ENCODE measurements around the gene FOXE1.
A peak's percentile ranks its signal among the peaks of the same experiment; 100 is the strongest.

DNA sequence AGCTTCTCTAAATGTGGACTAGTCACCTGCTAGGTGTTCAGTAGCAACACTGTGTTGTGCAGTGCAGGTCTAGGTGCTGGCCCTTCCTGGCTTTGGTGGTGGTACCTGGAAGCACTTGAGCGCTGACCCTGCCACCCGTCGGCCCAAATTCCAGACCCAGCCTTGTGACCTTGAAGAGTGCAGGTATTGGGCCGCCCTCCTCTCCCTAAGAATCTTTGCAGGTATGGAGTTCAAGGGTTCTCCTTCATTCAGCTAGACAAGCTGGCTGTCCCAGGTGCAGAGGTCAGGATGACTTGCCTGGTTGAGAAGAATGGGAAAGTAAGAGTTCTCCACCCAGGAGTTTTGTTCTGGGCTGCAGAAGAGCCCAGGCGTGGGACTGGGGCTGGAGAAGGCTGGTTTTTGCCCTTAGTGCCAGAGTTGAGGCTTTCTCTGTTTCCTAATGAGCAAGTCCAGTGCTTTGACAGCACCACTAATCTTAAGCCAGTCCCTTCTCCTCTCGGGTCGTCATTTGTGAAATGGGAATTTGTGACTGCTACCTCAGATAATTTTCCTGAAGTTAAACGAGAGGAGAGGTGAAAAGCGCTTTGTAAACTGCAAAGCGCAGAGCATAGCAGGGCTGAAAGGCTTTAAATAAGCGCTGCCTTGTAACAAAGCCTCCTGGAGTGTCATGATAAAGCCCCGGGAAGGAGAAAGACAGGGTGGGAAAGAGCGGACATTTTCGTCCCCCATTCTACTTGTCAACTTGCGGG is 4.0 kb downstream of the FOXE1 start:
- TF ChIP-seq, protein P1, sequence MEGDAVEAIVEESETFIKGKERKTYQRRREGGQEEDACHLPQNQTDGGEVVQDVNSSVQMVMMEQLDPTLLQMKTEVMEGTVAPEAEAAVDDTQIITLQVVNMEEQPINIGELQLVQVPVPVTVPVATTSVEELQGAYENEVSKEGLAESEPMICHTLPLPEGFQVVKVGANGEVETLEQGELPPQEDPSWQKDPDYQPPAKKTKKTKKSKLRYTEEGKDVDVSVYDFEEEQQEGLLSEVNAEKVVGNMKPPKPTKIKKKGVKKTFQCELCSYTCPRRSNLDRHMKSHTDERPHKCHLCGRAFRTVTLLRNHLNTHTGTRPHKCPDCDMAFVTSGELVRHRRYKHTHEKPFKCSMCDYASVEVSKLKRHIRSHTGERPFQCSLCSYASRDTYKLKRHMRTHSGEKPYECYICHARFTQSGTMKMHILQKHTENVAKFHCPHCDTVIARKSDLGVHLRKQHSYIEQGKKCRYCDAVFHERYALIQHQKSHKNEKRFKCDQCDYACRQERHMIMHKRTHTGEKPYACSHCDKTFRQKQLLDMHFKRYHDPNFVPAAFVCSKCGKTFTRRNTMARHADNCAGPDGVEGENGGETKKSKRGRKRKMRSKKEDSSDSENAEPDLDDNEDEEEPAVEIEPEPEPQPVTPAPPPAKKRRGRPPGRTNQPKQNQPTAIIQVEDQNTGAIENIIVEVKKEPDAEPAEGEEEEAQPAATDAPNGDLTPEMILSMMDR (conservative IDR thresholded peaks at IDR 0.05; ENCODE audit: low read depth in 2 of 2), result no peak
- TF ChIP-seq, protein P2, sequence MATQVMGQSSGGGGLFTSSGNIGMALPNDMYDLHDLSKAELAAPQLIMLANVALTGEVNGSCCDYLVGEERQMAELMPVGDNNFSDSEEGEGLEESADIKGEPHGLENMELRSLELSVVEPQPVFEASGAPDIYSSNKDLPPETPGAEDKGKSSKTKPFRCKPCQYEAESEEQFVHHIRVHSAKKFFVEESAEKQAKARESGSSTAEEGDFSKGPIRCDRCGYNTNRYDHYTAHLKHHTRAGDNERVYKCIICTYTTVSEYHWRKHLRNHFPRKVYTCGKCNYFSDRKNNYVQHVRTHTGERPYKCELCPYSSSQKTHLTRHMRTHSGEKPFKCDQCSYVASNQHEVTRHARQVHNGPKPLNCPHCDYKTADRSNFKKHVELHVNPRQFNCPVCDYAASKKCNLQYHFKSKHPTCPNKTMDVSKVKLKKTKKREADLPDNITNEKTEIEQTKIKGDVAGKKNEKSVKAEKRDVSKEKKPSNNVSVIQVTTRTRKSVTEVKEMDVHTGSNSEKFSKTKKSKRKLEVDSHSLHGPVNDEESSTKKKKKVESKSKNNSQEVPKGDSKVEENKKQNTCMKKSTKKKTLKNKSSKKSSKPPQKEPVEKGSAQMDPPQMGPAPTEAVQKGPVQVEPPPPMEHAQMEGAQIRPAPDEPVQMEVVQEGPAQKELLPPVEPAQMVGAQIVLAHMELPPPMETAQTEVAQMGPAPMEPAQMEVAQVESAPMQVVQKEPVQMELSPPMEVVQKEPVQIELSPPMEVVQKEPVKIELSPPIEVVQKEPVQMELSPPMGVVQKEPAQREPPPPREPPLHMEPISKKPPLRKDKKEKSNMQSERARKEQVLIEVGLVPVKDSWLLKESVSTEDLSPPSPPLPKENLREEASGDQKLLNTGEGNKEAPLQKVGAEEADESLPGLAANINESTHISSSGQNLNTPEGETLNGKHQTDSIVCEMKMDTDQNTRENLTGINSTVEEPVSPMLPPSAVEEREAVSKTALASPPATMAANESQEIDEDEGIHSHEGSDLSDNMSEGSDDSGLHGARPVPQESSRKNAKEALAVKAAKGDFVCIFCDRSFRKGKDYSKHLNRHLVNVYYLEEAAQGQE (IDR thresholded peaks at IDR 0.05; ENCODE audit: unreplicated experiment), result no peak
- TF ChIP-seq POLR2AphosphoS5 (IDR thresholded peaks at IDR 0.05; ENCODE audit: low read depth), result no peak
- TF ChIP-seq EZH2phosphoT487 (IDR thresholded peaks at IDR 0.05; ENCODE audit: unreplicated experiment), result peak; percentile 19
- peak; percentile 91 for TF ChIP-seq EZH2 (IDR thresholded peaks at IDR 0.05; ENCODE audit: low read depth, unreplicated experiment)
- TF ChIP-seq, protein P3, sequence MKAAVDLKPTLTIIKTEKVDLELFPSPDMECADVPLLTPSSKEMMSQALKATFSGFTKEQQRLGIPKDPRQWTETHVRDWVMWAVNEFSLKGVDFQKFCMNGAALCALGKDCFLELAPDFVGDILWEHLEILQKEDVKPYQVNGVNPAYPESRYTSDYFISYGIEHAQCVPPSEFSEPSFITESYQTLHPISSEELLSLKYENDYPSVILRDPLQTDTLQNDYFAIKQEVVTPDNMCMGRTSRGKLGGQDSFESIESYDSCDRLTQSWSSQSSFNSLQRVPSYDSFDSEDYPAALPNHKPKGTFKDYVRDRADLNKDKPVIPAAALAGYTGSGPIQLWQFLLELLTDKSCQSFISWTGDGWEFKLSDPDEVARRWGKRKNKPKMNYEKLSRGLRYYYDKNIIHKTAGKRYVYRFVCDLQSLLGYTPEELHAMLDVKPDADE (IDR thresholded peaks at IDR 0.05), result no peak
- no peak for TF ChIP-seq CREB1 (CRISPR knock-in tag; IDR thresholded peaks at IDR 0.05; ENCODE audit: low read depth)
- no peak for TF ChIP-seq ZNF331 (CRISPR knock-in tag; IDR thresholded peaks at IDR 0.05; ENCODE audit: low read depth)
- no peak for TF ChIP-seq JUNB (IDR thresholded peaks at IDR 0.05; ENCODE audit: unreplicated experiment)
